Measurements from ENCODE around the gene BIRC5.
"Not testable (repeated sequence)": the region's sequence is repeated elsewhere in the genome, so short reads cannot be mapped to it uniquely, and the experiment has no call there.

BIRC5 gene

GRCh38 chr17:78214016-78214705 is at the start of gene BIRC5:
BIRC5 (plus strand) TSS chr17:78214253; CDS start chr17:78214317, 64 bp downstream.
- peak; percentile 84 for DNase-seq (ENCODE audit: low read depth)

GRCh38 chr17:78164748-78165607 is 49.1 kb upstream of the BIRC5 start:
- DNase-seq (ENCODE audit: low read depth): no peak

- no peak for DNase-seq (ENCODE audit: low read depth)
Measured at GRCh38 chr17:78166416-78166815, 47.6 kb upstream of the BIRC5 start.

GRCh38 chr17:78168242-78168902 is 45.7 kb upstream of the BIRC5 start, which contains the start of gene SYNGR2:
SYNGR2 (plus strand) TSS chr17:78168581; CDS start chr17:78168617, 36 bp downstream.
- peak; percentile 85 for DNase-seq (ENCODE audit: low read depth)

- DNase-seq (ENCODE audit: low read depth): peak; percentile 41
Measured at GRCh38 chr17:78168903-78169793, 44.9 kb upstream of the BIRC5 start.

GRCh38 chr17:78170692-78171590 is 43.1 kb upstream of the BIRC5 start:
- DNase-seq (ENCODE audit: low read depth): no peak

- not testable (repeated sequence) for DNase-seq (ENCODE audit: low read depth)
Measured at GRCh38 chr17:78171591-78172248, 42.3 kb upstream of the BIRC5 start.

GRCh38 chr17:78172249-78173051 is 41.6 kb upstream of the BIRC5 start:
- no peak for DNase-seq (ENCODE audit: low read depth)

- DNase-seq (ENCODE audit: low read depth): no peak
Measured at GRCh38 chr17:78173097-78173715, 40.8 kb upstream of the BIRC5 start.

- no peak for DNase-seq (ENCODE audit: low read depth)
Measured at GRCh38 chr17:78174346-78174869, 39.6 kb upstream of the BIRC5 start.

- DNase-seq (ENCODE audit: low read depth): no peak
Measured at GRCh38 chr17:78174870-78175642, 39.0 kb upstream of the BIRC5 start.

- DNase-seq (ENCODE audit: low read depth): no peak
Measured at GRCh38 chr17:78175643-78175981, 38.4 kb upstream of the BIRC5 start.

GRCh38 chr17:78176548-78177025 is 37.5 kb upstream of the BIRC5 start:
- DNase-seq (ENCODE audit: low read depth): peak; percentile 64

GRCh38 chr17:78179372-78179771 is 34.7 kb upstream of the BIRC5 start:
- DNase-seq (ENCODE audit: low read depth): no peak

GRCh38 chr17:78180083-78180482 is 34.0 kb upstream of the BIRC5 start:
- no peak for DNase-seq (ENCODE audit: low read depth)

GRCh38 chr17:78180508-78180907 is 33.5 kb upstream of the BIRC5 start:
- no peak for DNase-seq (ENCODE audit: low read depth)

- DNase-seq (ENCODE audit: low read depth): no peak
Measured at GRCh38 chr17:78182504-78182903, 31.5 kb upstream of the BIRC5 start.

GRCh38 chr17:78183916-78184315 is 30.1 kb upstream of the BIRC5 start:
- no peak for DNase-seq (ENCODE audit: low read depth)
